Suppressor macrophage (primary cell): ENCODE results near the gene PARD6G.
A peak's percentile ranks its signal among the peaks of the same experiment; 100 is the strongest.

Experiments
- DNase-seq, 4 experiments: peaks; one replicate each; pipeline ENCODE4 v3.0.0-alpha.2; 2020 to 2022

The PARD6G gene

DNA sequence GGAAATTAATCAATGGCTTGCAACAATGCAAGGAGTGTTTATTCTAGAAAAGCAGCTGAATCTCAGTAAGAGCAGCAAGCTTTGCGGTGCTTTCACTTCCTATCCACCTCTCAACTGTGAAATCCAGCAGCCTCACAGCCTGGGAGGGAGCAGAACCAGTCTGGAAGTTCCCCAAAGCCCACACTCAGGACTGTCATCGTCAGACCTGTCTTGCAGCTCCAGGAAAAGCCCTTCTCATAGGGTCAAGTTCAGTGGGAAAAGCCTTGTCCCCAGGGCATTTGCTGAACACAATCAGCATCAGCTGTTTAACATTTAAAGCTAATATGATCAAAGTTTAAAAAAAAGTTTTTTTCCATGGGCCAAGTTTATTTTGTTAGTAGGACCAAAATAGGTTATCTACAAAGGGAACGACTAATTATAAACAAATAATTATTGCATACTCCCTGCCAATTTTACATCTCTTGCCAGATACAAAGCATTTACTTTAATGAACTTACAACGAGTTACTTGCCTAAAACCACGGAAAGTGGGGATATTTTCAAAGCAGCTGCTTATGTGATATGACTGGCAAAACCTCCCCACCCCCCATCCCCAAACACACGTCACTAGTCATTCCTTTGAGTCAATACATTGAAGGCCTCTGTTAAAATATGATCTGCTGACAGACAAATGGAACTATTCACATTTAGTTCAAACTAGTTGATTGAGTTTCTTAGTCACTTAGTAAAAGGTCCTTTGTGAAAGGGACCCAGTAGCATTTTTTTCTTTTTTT, 36.8 kb downstream of the PARD6G start:
- DNase-seq = peak; percentile 26 to 50 (median 44)

DNA sequence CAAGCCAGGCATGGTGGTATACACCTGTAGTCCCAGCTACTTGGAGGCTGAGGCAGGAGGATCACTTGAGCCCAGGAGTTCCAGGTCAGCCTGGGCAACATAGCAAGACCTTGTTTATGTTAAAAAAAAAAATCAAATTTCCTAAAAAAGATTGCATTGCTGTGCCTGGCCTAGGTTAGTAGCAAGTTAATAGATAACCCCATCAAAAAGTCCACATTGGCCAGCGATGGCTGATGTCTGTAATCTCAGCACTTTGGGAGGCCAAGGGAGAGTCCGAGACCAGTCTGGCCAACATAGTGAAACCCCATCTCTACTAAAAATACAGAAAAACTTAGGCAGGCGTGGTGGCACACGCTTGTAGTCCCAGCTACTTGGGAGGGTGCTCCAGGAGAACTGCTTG, 38.7 kb downstream of the PARD6G start:
- no peak for DNase-seq

DNA sequence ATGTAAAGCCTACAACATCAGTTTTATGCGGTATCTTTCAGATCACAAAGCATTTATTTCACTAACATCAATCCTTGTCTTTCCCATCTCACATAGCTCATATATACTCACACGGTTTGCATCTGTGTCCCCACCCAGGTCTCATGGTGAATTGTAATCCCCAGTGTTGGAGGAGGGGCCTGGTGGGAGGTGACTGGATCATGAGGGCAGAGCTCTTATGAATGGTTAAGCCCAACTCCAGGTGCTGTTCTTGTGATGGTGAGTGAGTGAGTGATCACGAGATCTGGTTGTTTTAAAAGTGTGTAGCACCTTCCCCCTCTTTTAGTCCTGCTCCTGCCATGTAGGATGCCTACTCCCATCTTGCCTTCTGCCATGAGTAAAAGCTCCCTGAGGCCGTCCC, 42.0 kb downstream of the PARD6G start:
- DNase-seq = no peak

DNA sequence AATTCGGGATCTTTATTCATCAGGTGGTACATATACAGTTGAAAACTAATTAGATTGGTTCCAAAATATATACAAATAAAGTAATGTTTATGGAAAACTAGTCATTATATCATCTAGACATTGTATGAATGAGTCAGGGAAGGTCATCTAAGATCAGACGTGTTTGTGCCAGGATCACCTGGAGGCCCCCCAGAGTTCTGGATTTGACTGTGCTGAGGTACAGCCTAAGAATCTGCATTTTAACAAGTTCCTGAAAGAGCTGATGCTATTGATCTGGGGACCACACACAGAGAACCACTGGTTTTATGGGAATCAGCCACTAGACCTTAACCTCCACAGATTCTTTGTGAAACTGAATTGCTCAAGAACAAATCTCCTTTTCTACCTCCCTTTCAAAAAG, 43.2 kb downstream of the PARD6G start:
- DNase-seq = no peak

DNA sequence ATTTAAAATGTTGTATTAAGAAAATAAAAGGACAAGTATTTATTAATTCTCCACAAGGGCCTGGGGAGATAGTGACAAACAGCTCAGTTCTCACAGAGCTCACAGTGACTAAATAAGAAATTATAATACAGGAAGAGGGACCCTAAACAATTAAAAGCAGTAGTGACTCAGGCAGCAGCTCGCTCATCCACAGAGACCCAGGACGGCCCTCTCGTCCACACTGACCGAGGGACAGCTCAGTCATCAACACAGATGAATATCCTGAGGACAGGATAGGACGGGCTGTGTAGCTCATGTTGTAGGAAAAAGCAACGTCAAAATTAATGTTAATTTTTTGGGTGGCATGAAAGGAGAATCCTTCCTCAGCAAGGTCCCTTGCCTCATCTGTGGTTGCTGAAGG, 44.1 kb downstream of the PARD6G start:
- no peak for DNase-seq

DNA sequence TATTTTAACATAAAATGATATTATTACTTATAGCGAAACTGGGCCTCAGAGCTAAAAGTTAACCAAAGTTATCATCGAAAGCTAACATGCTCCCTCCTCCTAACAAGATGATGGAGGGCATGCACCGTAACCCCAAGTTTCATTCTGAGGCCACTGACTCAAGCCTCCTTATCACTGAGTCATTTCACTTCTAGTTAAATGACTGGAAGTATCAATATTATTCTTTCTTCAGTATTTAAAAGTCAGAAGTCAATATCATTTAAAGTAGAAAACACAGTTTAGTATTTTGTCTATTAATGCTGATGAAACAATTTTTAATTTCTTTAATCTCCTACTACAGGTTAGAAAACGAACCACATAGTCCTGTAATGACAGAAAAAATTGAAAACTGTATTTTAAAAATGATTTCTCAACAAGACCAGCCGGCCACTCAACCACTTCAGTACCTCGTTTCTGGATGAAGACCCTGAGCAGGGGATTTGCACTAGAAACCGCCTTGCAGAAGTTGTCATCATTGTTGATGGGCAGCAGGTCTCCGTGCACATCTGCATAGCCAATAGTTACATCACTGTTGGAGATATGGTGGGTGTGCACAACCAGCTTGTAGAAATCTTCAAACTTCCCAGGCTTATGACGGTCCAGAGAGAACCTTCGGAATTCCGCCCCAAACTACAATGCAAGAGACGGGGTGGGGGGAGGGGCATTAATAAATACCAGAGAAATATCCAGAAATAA, 44.9 kb downstream of the PARD6G start:
- no peak for DNase-seq

DNA sequence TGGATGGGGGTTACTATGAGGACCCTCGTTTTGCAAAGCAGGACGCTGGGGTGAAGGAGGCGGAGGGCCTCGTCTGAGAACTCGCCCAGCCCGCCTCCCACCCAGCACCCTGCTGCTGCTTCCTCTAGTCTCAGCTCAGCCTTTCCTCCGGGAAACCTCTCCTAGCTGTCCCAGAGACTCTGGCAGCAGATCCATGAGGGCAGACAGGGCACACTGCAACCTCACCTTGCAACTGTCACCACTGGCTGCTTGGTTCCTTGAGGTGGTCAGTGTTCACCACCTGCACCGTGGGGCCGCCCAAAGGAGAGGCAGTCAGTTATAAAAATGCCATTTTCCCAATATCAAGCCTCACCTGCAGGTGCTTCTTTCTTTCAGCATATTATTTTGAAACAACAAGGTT, 45.6 kb downstream of the PARD6G start:
- DNase-seq = no peak

DNA sequence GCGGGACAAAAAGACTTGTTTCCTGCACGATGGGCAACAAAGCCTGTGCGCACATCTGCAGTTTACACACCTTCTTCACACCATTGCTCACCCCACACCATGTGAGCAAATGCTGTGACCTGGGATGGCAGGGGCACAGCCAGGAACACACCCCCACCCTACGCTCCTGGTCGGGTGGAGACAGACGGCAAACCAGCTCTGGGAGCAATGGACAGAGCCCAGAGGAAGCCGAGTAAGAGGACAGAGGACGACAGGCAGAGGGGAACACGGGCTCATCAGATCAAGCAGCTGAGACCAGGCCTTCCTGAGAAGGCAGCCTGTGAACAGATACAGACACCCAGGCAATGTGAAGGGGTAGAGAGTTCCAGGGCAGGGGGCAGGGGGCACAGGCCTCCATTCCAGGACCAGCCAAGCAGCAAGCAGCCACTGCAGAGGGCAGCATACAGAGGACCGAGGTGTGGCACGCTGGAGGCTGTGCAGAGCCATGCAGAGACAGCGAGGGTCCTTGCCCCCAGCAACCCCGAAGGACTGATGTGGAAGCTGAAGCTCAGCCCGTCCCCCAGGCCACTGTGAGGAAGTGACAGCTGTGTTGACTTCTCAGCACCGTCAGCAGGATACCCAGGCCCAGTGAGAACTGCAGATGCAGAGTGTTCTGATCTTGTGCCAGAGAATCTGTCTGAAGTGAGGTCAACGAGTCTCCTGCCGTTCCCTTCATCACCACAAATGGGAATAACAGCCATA, 46.2 kb downstream of the PARD6G start:
- no peak for DNase-seq

DNA sequence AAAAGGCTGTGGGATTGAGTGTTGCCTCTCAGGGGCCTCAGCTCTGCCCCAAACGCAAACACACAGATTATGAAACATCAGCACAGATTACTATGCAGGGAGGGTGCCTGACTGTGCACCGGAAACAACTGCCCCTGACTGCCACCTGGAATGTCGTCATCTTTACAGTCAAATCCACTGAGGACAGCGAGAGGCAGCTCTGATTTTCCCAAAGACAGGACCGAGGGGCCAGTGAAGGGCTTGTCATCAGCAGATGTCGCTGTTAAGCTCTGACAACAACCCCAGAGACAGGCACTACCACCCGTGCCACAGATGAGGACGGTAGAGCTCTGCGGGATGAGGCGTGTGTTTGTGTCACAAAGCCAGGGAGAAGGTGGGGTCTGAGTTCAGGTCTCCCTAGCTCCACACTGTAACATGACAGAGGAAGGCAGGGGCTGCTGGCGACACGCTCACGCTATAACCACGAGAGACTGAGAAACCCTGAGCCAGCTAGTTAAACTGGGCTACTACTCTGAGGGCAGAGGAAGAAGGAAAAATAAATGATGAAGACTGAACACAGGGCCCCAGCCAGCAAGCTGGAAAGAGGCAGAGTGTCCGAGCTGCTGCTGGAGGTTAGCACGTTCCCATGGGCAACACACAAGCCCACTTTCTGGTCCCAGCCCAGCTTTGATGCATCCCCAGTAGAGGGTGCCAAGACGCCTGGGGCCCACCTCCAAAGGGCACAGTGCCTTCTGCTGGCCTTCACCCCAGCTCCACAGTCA, 47.0 kb downstream of the PARD6G start:
- no peak for DNase-seq

DNA sequence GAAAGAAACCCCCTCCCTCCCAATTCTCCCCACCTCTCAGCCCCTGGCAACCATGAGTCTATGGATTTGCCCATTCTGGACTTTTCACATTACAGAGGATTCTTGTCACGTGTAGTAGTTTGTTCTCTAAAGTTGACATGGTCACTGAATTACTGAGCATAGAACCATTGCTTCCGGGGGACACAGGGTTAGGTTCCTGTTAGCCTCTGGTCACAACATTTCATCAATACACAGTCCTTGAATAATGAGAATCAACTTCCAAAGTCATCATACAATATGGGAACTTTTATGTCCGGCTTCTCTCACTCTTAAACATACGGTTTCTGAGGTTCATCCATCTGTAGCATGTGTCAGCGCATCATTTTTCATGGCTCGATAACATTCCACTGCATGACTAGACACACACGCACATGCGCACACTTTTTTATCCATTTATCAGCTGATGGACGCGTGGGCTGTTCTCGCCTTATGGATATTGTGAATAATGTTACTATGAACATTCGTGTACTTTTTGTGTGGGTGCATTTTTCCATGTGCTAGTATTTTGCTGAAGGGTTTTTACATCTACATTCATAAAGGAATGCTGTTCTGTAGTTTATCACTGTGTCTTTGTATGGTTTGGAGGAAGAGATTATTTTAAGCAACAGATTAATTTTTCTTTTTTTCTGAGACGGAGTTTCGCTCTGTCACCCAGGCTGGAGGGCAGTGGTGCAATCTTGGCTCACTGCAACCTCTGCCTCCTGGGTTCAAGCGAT, 48.1 kb downstream of the PARD6G start:
- DNase-seq = no peak

DNA sequence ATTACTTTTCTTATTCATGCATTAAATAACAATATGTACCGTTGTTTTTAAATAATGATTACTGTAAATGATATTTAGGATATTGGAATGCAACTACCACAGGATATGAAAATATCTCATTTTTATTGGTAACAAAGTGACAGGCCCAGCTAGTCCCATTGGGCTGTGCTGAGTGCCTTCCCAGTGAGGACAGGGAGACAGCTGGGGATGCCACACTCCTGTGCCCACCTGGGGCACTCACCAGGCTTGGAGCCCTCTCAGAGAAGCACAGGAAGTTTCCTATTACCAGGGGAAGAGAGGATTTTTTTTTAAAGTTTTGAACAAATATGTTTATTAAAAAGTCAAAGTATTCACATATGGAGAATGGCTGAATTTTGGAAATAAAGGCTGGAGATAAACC, 48.9 kb downstream of the PARD6G start:
- DNase-seq = no peak

DNA sequence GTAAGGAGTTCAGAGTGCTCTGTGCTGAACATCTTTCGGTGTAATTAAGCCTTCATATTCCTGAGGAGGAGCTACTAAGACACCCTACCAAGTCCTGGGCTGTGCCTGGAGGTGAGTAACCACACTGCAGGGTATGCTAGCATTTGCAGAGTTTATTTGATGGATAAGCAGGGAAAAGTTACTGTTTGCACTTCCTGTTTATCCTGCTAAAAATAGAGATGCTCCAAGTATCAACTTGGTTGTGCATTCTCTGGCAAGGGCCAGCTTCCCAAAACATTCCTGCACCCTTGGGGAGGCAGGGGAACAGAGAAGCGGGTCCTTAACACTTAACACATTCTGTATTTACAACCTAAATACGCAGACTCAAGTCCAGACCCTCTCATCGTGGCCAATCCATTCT, 49.8 kb downstream of the PARD6G start:
- no peak for DNase-seq

DNA sequence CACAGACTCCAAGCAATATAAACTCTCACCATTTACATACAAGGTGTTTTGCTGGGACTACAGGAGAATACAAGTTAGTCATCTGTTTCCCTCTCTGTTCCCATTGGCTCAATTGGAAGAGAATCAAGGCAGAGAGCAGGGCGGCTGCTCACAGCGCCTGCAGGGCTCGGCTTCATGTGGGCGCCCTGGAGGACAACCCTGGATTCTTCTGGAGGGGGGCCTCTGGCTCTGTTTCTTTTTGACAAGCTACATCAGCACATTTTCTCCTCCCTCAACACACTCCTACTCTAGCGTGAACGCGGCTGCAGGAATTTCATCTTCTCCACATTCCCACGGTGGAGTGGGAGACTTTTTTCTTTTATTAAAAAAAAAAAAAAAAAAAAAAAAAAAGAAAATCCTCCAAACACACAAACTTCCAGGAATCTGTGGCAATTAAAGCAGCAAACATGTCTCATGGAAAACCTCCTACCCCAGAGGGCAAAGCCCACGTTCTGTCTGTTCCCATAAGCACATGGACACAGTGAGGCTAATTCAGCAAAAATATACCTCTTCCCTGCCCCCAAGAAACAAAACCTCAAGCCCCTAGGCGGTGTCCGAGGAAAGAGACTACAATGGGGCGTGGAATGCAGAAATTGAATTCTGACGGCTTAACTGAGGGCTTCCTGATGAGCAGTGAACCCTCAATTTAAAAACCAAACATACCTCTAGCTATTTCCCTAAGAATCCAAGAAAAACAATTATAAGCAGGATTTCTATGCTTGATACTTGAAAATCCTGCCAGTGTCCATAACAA, 50.6 kb downstream of the PARD6G start:
- DNase-seq = no peak

DNA sequence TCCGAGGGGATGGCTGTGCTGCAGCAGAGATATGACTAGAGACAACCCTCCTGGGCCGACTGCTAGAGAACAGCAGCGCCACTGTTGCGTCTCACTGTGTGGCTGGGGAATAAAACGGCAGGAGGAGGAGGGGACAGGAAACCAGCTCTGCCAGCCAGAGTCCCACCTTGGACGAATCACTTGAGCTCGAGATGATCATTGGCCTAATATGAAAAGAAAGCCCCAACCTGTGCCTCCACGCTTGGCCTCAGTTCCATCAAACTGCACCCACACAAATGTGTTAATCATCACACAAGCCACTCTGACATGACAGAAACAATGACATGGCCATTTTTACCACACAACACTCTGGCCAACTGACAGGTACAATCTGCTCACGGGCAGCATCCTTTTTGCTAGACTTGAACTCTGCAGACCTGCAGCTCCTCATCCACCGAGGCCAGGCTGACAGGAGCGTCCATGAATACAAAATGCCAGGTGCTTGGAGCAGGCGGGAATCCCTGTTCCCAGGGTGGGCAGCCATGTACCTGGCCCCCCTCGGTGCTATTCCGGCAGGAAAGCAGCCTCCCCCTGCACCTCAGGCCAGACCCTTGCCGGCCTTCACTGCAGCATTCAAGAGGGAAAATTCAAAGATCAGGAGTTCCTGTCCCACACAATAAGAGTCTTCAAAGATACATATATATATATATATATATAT, 52.3 kb downstream of the PARD6G start:
- DNase-seq = no peak

DNA sequence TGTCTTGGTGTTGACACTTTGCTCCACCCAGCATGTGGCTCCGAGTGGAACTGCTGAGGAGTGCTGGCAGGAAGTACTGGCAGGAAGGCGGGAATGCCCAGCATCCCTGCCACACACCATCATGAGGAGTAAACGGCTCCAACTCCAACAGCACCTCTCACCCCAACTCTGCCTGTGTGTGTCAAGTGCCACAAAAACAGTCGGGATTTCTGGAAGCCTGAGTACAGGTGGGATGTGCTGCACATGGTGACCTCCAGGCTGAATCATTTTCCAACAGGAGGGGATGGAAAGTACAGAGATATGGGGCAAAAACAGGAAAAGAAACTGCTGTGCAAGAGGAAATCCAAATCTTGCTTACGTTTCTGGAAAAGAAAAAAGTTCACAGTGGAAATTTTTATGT, 53.6 kb downstream of the PARD6G start:
- DNase-seq = no peak

DNA sequence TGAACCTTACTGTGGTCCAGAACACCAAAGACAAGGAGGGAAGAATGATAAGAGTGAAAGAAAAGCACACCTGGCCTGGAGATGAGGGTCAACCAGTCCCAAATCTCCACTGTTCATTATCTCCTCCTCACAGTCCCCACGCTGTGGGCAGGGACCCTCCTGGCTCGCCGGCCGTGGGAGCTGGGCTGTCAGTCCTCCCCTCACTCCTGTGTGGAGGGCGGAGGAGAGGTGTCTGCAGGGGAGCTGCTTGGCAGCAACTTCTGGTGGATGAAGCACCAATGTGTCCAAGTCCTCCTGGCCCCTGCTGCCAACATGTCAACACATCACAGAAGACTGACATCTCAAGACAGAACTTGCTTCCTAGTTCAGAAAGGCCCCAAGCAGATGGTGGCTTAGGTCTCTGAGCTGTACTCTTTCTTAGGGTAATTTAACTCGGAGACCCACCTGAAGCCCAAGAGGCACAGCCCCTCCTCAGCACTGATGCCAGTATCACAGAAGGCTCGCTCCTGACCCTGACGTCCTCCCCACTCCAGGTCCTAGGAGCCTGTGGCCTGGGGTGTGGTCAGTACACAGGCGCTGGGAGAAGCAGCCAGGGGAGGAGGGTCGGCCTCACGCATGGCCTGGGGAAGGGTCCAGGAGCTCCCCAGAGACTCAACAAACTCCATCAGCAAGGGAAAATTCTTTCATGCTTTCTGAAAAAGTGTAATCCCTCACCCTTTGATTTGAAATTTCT, 54.5 kb downstream of the PARD6G start:
- DNase-seq = no peak

DNA sequence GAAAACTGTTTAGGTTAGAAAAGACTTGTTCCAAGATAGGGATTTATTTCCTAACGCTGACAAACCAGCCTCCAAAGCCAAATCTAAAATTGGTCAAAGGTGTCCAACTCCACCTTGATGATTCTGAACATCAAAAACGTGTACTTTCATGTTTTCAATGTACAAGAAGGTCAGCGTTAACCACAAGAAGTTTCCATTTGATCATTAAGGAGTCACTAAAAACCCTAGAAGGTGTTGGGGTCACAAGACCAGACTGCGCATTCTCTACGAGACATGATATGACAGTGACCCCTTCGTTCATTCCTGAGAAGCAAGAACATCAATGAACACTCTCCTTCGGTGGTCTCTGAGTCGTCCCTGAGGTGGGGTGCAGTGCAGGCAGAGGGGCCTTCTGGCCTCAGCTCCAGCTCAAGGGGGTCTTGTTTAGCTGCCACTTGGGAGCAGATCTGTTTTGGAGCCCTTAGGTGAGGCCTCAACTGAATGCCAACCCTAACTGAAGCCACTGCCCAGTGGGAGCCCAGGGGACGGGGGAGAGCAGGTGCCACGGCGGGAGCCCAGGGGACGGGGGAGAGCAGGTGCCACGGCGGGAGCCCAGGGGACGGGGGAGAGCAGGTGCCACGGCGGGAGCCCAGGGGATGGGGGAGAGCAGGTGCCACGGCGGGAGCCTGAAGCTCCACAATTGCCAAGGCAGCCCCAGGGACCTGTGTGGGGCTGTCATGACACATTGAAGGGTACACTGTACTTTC, 55.2 kb downstream of the PARD6G start:
- DNase-seq = no peak

DNA sequence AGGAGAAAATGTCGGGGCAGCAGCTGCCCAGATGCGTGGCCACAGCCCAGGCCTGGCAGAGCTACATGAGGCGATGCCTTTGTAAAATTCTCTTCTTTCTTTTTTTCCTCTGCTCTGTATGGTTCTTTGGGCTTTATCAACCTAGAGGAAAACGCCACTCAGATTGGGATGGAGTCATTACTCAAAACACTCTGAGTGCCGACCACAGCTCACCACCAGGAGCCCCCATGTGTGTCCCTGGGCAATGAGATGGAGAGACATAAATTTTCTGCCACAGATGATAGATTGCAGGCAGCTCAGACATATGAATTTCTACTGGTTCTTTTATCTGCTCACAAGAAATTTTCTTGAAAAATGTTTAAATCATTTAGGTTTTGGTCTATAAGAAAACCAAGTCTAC, 56.0 kb downstream of the PARD6G start:
- DNase-seq = no peak

DNA sequence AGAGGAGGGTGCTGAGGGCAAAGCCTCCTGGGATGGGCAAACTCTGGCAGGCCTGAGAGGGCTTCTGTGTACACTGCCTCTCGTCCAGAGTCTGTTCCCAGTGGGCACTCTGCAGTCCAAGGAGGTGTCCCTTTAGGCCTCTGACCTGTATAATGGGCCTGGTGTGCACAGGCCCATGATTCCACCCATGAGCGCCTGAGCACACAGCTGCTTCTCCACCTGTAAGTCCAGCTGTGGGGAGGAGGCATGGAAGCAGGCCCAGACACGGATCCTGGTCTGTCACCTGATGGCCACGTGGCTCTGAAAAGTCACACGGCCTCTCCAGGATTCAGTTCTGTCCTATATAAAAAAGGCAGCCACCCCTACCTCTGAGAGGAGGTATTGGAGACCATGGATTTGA, 57.0 kb downstream of the PARD6G start:
- DNase-seq = no peak
